Activated CD4-positive, alpha-beta T cell treated with anti-CD3 and anti-CD28 coated beads for 48 hours (primary cell): ENCODE measurements around the gene MYL12A.
A peak's percentile ranks its signal among the peaks of the same experiment; 100 is the strongest.

Experiments used
- DNase-seq: peaks from one replicate; pipeline ENCODE4 v3.0.0-alpha.2; 2020

The MYL12A gene

DNA sequence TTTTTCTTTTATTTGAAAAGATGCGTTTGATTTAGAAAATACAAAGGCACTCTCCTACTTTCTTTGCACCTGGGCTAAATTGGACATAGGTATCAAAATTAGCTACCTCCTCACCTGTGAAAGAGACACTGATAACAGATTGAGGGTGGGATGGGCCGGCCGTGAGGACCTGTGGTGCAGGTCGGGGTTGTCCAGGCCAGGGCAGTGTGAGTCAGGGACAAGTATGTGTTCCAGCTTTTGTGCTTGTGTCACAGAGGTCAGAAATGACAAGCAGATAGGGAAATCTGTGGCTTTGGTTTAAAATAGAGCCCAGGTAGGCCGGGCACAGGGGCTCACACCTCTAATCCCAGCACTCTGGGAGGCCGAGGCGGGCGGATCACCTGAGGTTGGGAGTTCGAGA is 36.9 kb downstream of the MYL12A start:
- DNase-seq, result no peak

DNA sequence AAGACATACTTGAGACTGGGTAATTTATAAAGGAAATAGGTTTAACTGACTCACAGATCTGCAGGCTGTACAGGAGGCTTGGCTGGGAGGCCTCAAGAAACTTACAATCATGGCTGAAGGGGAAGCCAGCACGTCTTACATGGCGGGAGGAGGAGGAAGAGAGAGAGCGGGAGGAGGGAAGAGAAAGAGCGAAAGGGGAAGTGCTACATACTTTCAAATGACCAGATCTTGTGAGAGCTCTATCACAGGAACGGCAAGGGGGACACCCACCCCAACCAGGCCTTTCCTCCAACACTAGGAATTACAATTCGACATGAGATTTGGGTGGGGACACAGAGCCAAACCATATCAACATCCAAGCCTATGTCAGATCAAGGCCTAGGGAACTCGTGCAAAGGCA is 38.6 kb downstream of the MYL12A start:
- DNase-seq, result no peak

DNA sequence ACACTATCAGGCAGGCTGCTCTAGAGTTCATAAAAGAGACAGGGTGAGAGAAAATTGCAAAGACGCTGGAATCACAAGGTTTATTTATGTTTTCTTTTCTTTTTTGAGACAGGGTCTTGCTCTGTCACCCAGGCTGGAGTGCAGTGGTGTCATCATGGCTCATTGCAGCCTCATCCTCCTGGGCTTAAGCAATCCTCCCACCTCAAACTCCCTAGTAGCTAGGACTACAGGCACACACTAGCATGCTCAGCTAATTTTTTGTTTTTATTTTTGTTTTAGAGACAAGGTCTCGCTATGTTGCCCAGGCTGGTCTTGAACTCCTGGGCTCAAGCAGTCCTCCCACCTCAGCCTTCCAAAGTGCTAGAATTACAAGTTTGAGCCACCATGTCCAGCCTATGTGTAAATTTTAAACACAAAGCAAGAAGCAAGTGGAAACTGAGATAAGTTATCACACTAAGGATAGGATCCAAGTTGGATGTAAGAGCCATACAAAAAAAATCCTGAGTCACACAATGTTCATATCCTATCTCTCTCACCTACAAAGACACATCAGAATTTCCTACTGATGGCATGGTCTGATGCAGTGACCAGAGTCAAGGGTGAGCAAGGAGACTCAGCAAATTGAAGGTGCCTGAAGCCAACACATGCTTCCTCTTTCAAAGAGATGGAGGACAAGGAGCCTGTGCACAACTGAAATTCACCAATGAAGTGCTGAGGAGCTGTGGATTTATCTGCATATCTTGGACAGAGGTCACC is 45.8 kb downstream of the MYL12A start:
- no peak for DNase-seq

DNA sequence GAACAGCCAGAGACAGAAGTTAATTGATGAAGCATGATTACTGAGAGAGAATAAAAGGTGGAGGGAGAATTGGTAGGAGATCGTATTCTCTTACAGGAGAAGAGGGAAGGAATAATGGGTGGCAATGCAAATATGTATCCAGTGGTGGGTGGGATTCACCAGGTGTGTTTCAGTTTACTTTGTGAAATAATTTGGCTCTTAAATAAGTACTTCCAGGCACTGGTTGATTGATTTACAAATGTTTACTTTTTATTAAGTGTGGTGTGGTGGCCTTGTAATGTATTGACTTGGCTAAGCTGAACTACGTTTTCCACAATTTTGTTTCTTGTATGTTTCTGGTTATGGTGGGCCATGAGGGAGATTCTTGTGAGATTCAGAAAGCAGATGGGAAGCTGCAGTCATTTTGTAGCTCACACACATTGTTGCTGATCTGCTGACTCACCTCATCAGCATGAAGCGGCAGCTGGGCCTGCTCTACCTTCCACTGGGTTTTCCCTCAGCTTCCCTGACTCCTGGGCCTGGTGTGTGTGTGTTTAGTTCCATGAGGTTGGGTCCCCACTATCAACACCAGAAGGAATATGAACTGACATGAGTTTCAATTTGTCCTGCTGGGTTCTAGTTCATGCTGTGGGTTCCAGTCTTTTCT is 47.0 kb downstream of the MYL12A start:
- DNase-seq, result no peak

DNA sequence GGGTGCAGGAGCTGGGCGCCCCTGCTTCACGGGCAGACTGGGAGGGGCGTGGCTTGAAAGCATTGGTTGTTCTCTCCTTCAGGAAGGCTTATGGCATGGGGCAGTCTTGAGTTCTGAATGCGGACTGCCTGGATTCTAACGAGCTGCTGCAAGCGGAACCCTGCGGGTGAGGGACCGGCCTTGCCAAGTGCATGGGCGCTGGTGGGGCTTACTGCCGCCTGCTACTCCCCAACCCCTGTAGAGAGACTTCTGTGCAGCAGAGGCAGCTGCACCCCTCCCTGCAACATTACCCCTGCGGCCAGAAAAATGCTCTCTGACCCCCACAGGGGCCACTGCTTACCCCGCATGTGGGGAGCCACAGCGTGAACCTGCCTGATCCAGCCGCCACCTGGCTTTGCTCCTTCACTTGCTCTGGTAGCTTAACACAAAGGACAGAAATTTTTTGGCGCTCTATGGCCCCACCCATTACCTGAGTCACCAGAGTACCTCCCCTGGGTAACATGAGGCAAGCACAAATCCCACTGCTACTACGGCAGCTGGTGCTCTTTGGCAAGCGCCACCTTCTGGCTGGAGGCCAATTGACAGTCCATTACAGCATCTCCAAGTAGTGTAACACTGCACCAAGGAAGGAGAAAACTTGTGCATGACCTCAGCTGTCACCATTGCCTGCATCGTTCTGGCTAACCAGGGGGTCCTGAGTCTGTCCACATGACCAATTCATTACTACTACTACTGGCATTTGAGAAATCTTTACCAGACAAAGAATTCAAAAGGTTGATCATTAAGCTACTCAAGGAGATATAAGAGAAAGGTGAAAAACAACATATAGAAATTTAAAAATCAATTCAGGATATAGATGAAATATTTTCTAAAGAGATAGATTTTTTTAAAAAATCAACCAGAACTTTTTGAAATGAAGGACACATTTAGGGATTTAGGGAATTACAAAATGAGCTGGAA is 49.7 kb downstream of the MYL12A start:
- DNase-seq, result peak; percentile 97

DNA sequence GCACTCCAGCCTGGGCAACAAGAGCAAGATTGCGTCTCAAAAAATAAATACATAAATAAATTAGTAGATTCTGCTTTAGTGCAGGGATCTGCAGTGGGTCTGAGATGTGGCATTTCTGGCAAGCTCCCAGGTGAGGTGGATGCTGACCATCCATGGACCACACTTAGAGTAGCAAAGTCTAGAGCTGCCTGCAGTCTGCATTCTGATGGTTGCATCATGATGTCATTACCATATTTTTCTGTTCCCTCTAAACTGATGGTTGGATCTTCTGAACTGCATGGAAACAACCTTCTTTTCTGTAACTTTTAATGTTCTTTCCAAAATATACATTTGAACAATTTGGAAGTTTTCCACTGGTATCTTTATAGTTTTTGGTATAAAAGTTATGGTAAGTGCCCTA is 57.2 kb downstream of the MYL12A start:
- no peak for DNase-seq

DNA sequence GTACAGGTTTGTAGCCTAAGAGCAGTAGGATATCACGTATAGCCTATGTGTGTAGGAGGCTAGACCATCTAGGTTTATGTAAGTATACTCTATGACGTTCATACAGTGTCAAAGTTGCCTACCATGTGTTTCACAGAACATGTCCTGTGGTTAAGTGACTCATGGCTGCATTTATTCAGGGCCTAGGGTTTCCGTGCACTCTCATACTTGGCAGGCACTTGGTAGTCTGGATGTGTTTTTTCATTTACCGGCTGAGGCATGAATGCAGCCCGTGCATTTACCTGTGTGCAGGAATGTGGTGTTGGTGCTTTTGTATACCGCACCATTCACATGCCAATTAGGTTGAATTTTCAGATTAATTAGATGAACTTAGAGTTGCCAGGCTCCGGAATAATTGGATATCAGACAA is 57.8 kb downstream of the MYL12A start:
- peak; percentile 61 for DNase-seq
